ENCODE results near the gene FAM153A. TPM values are rescaled to one million over a fixed set of nuclear protein-coding genes. Genes with fewer than 3 reads are reported as not detected.
"Not testable (repeated sequence)": the region's sequence is repeated elsewhere in the genome, so short reads cannot be mapped to it uniquely, and the experiment has no call there.

The FAM153A gene
- total and polyA plus RNA-seq, 2 of the 4 experiments (the other 2 are of a cell fraction): not detected

DNA sequence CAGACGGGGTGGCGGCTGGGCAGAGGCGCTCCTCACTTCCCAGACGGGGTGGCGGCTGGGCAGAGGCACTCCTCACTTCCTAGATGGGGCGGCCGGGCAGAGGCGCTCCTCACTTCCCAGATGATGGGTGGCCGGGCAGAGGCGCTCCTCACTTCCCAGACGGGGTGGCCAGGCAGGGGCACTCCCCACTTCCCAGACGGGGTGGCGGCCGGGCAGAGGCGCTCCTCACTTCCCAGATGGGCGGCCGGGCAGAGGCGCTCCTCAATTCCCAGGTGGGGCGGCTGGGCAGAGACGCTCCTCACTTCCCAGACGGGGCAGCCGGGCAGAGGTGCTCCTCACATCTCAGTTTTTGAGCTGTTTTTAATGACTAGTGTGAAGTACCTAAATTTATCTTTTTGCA is 86.6 kb downstream of the FAM153A start:
- H4K91ac ChIP-seq (ENCODE audit: insufficient read depth, low read depth, low read length); ATAC-seq (ENCODE audit: low read depth); H2AK9ac ChIP-seq (replicated peaks; ENCODE audit: low read depth, low read length, poor library complexity); H2BK5ac ChIP-seq (ENCODE audit: low read depth, low read length, poor library complexity, severe bottlenecking); H3K4me2 ChIP-seq (ENCODE audit: low read depth, low read length); H3K56ac ChIP-seq (ENCODE audit: extremely low read depth, insufficient read depth, low read length); BruUV-seq (replicated peaks); H3K79me1 ChIP-seq (ENCODE audit: low read depth in 1 of 2, low read length in 2 of 2); POLR2A ChIA-PET (ENCODE audit: unreplicated experiment); H2BK120ac ChIP-seq (ENCODE audit: low read depth, low read length); H3K9ac ChIP-seq (ENCODE audit: low read depth, low read length); DNase-seq; H2BK15ac ChIP-seq (ENCODE audit: low read depth, low read length); H4K8ac ChIP-seq (ENCODE audit: low read depth in 2 of 2, low read length in 2 of 2); H2AK5ac ChIP-seq (ENCODE audit: low read depth, low read length); intact Hi-C loops (cut with micrococcal nuclease); H3K4me1 ChIP-seq (ENCODE audit: control insufficient read depth, insufficient read depth, low read length); H3K9me1 ChIP-seq (ENCODE audit: insufficient read depth, low read length); H3K4me3 ChIP-seq (ENCODE audit: insufficient read depth, low read depth, low read length); H3K9me3 ChIP-seq (ENCODE audit: control insufficient read depth, insufficient read depth, low read length); H3K14ac ChIP-seq (replicated peaks; ENCODE audit: low read depth, low read length); H3K27ac ChIP-seq (ENCODE audit: insufficient read depth, low read length); H2AFZ ChIP-seq (replicated peaks; ENCODE audit: low read length, poor library complexity); CTCF ChIA-PET; in situ Hi-C loops (cut with MboI; ENCODE audit: low sequenced_read_pairs); H2BK20ac ChIP-seq (ENCODE audit: low read depth, low read length); H3K4ac ChIP-seq (ENCODE audit: low read depth, low read length); H3K27me3 ChIP-seq (ENCODE audit: control insufficient read depth, insufficient read depth, low read length); dilution Hi-C loops (cut with HindIII; ENCODE audit: low sequenced_read_pairs, unreplicated experiment); H4K5ac ChIP-seq (ENCODE audit: low read depth, low read length); H3K36me3 ChIP-seq (ENCODE audit: control insufficient read depth, insufficient read depth, low read length); H4K20me1 ChIP-seq (ENCODE audit: insufficient read depth, low read length); H3K18ac ChIP-seq (ENCODE audit: low read depth, low read length); H3K23ac ChIP-seq (ENCODE audit: low read depth, low read length): not testable (repeated sequence)
- WGBS, 2 experiments (ENCODE audit: extremely low coverage in 2 of 2, insufficient read length in 1 of 2): 100% methylated on average over 2 of the region's 22 CpGs; no CpG with 5 or more reads in 1 of the 2 experiments

DNA sequence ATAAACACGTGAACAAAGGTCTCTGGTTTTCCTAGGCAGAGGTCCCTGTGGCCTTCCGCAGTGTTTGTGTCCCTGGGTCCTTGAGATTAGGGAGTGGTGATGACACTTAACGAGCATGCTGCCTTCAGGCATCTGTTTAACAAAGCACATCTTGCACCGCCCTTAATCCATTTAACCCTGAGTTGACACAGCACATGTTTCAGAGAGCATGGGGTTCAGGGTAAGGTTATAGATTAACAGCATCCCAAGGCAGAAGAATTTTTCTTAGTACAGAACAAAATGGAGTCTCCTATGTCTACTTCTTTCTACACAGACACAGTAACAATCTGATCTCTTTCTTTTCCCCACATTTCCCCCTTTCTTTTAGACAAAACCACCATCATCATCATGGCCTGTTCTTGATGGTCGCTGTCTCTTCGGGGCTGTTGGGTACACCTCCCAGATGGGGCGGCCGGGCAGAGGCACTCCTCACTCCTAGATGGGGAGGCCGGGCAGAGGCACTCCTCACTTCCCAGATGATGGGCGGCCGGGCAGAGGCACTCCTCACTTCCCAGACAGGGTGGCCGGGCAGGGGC is 87.3 kb downstream of the FAM153A start:
- in situ Hi-C loops (cut with MboI; ENCODE audit: low sequenced_read_pairs); ATAC-seq (ENCODE audit: low read depth); H4K91ac ChIP-seq (ENCODE audit: insufficient read depth, low read depth, low read length); H2AFZ ChIP-seq (replicated peaks; ENCODE audit: low read length, poor library complexity); BruUV-seq (replicated peaks); CTCF ChIA-PET; H3K4ac ChIP-seq (ENCODE audit: low read depth, low read length); H2BK20ac ChIP-seq (ENCODE audit: low read depth, low read length); DNase-seq; H3K4me2 ChIP-seq (ENCODE audit: low read depth, low read length); intact Hi-C loops (cut with micrococcal nuclease); H2AK9ac ChIP-seq (replicated peaks; ENCODE audit: low read depth, low read length, poor library complexity); H4K8ac ChIP-seq (ENCODE audit: low read depth in 2 of 2, low read length in 2 of 2); POLR2A ChIA-PET (ENCODE audit: unreplicated experiment); H3K9ac ChIP-seq (ENCODE audit: low read depth, low read length); H3K27ac ChIP-seq (ENCODE audit: insufficient read depth, low read length); H3K79me1 ChIP-seq (ENCODE audit: low read depth in 1 of 2, low read length in 2 of 2); H3K23ac ChIP-seq (ENCODE audit: low read depth, low read length); H3K56ac ChIP-seq (ENCODE audit: extremely low read depth, insufficient read depth, low read length); H3K14ac ChIP-seq (replicated peaks; ENCODE audit: low read depth, low read length); dilution Hi-C loops (cut with HindIII; ENCODE audit: low sequenced_read_pairs, unreplicated experiment); H3K36me3 ChIP-seq (ENCODE audit: control insufficient read depth, insufficient read depth, low read length); H2BK5ac ChIP-seq (ENCODE audit: low read depth, low read length, poor library complexity, severe bottlenecking); H2BK15ac ChIP-seq (ENCODE audit: low read depth, low read length); H3K27me3 ChIP-seq (ENCODE audit: control insufficient read depth, insufficient read depth, low read length); H4K5ac ChIP-seq (ENCODE audit: low read depth, low read length); H4K20me1 ChIP-seq (ENCODE audit: insufficient read depth, low read length); H2BK120ac ChIP-seq (ENCODE audit: low read depth, low read length); H3K9me3 ChIP-seq (ENCODE audit: control insufficient read depth, insufficient read depth, low read length); H2AK5ac ChIP-seq (ENCODE audit: low read depth, low read length); H3K18ac ChIP-seq (ENCODE audit: low read depth, low read length); H3K4me3 ChIP-seq (ENCODE audit: insufficient read depth, low read depth, low read length); H3K9me1 ChIP-seq (ENCODE audit: insufficient read depth, low read length); H3K4me1 ChIP-seq (ENCODE audit: control insufficient read depth, insufficient read depth, low read length): not testable (repeated sequence)
- 81% methylated on average over 3 of the region's 12 CpGs; no CpG with 5 or more reads in 1 of the 2 experiments for WGBS, 2 experiments (ENCODE audit: extremely low coverage in 2 of 2, insufficient read length in 1 of 2)

Data from IMR-90 (cell line).